Psoas muscle (tissue), 8 donors: ENCODE data around the gene AMZ1. TPM values are rescaled to one million over a fixed set of nuclear protein-coding genes. Genes with fewer than 3 reads are reported as not detected.

Experiments used
- ATAC-seq, 4 donors: fragments of 200-7000 bp; cut with Tn5 transposase; one replicate each; pipeline ENCODE4 v1.9.1; 2020; ENCODE audit warnings: moderate library complexity in 3 of 4, mild to moderate bottlenecking in 2 of 4
- DNase-seq, 2 donors: peaks; one replicate each; pipeline ENCODE4 v3.0.0-alpha.2; 2020
- H3K27ac ChIP-seq: fragments of 200-600 bp; one replicate; pipeline ENCODE4 v1.8.0; 2022
- H3K27me3 ChIP-seq, 3 donors: fragments of 200-600 bp in 1 of 3; one replicate each; pipeline versions ENCODE4 v1.6.1 to v1.8.0; 2013 to 2022; ENCODE audit warnings: low read length in 2 of 3, mild to moderate bottlenecking in 2 of 3, moderate library complexity in 1 of 3; ENCODE audit not compliant: insufficient read depth in 3 of 3
- H3K36me3 ChIP-seq, 2 donors: fragments of 200-600 bp in 1 of 2; one replicate each; pipeline versions ENCODE4 v1.6.1 to v1.8.0; 2013 to 2022; ENCODE audit warnings: low read depth in 1 of 2, mild to moderate bottlenecking in 1 of 2, moderate library complexity in 1 of 2; ENCODE audit not compliant: insufficient read depth in 1 of 2
- H3K4me1 ChIP-seq: fragments of 200-600 bp; one replicate; pipeline ENCODE4 v1.8.0; 2022
- H3K4me3 ChIP-seq: fragments of 200-600 bp; one replicate; pipeline ENCODE4 v1.8.0; 2022; ENCODE audit warnings: mild to moderate bottlenecking
- H3K9me3 ChIP-seq: fragments of 200-600 bp; one replicate; pipeline ENCODE4 v1.8.0; 2022
- CTCF ChIP-seq: fragments of 200-600 bp; IDR thresholded peaks from one replicate; pipeline ENCODE4 v1.8.0; 2022; ENCODE audit warnings: antibody characterized with exemption
- WGBS, 3 donors: extraction: QIAGEN DNeasy Blood & Tissue Kit; methylation state at CpG; one replicate each; pipeline versions ENCODE4 v1.1.6 to v1.1.7; 2013; 5-methylcytosine and 5-hydroxymethylcytosine counted together
- intact Hi-C, 2 donors: fragments of 100-400 bp; cut with DNase I; formaldehyde crosslinking; loops; one replicate each; pipeline versions ENCODE4 v1.11.0 to v1.14.2; 2022
- polyA plus RNA-seq, 3 donors: library from polyadenylated mRNA; stranded (reverse); fragments of 200-250 nt; gene quantifications; one replicate each; pipeline ENCODE4 v1.2.3, GENCODE V29; 2013
- total RNA-seq, 4 donors: library from RNA; stranded (reverse); fragmentation: NEBNext Ultra II Directional in 2 of 4; extraction: Animal tissue kit (Norgen Biotek cat#: 25700) in 2 of 4; gene quantifications; one replicate each; pipeline versions ENCODE4 v1.2.1 to v1.2.4, GENCODE V29; 2021 to 2023
- donor health status: healthy with polysubstance abuse.
- donor health status: DM: no; HTN: no; CAD: no; lungs with moderate emphysema.
- donor health status: Bipolar disorder and iron deficiency.
- donor health status: healthy.
- donor health status: DM: yes; HTN: yes; CAD: no.
- donor health status: DM: no; HTN: no; CAD: no.
- donor health status: DM: no; HTN: no; CAD: no.
- donor health status: DM: yes; HTN: yes; CAD: no.

The AMZ1 gene
- total and polyA plus RNA-seq, 7 donors: 0.03 TPM; not detected in 6

GRCh38 chr7:2761131-2761624, 73.2 kb downstream of the AMZ1 start:
- 36 to 64% (median 43%) methylated on average over 19 of the region's 19 CpGs for WGBS, 3 donors

DNA sequence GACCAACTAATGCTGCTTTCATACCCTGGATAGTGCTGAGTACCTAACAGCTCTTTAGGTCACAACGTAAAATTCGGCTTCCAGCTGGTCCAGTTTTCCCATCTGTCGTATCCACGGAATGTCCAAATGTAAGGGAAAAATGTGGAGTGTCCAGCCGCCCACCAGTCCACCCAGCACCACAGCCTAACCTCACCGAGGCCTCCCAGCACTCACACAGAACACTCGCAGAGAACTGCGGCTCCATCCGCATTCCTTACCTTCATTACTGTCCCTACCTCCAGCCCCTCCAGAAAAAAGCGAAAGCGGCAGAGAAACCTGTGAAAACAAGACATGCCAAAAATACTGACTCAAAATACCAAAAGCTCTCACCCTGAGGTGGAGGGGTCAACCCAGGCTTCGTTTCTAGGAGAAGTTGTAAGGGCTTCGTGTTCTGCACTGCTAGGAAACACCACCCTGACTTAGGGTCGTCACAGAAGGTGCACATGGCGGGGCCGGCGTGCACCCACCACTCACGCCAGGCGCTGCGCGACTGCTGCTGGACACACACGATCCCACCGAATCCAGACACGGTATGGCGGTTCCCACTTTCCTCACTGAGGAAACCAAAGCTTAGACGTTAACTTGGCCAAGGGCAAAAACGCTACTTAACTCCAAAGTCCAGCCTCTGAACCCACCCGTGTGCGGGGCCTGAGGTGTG, 73.9 kb downstream of the AMZ1 start:
- Histone ChIP-seq H3K27ac (peak overlapping the region; percentile 75), H3K4me3 (no peak overlapping the region), H3K27me3 (no peaks in the 10 kb centered on the region), H3K4me1 (peaks cover 43% of the 10 kb centered on the region), H3K36me3 (no peaks in the 10 kb centered on the region), H3K9me3 (no peaks in the 10 kb centered on the region)
- ATAC-seq (no peak), DNase-seq (no peak)
- TF ChIP-seq CTCF: no peak
- WGBS, 3 donors: 90 to 94% (median 92%) methylated on average over 29 of the region's 29 CpGs
- intact Hi-C loops: loop anchor here in 1 of 2 donors (5.0 kb wide), 3 partner anchors 35 to 80 kb away; partner anchors contain the start of gene GNA12

More at GRCh38 chr7:2761131-2761624, 73.2 kb downstream of the AMZ1 start:
- no peaks in the 10 kb centered on the region for H3K36me3 ChIP-seq
- peaks cover 46% of the 10 kb centered on the region for H3K4me1 ChIP-seq
- no peaks in the 10 kb centered on the region for H3K9me3 ChIP-seq
- H3K27me3 ChIP-seq: no peaks in the 10 kb centered on the region
- TF ChIP-seq CTCF: no peak
- DNase-seq: no peak
- peak overlapping the region; percentile 90 for H3K27ac ChIP-seq
- no peak for ATAC-seq
- intact Hi-C loops: loop anchor here in 1 of 2 donors (5.0 kb wide), 3 partner anchors 36 to 81 kb away; partner anchors contain the start of gene GNA12
- peak overlapping the region; percentile 52 for H3K4me3 ChIP-seq

DNA sequence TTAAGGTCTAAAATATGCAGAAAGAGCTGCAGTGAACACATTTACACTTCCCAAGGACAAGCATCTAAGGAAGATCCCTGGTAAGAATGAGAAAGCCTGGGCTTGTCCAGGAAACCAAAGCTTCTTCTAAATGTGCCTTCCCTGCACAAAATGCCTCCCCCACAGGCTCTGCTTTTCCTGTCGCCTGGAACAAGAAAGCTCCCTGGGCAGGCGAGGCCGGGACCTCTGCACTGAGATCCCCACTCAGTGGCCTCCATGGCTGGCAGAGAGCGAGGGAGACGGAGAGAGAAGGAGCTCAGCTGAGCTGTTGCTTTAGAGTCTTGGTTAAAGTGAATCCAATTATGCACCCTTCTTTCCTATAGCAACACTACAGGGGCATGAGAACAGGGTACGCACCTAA, 75.6 kb downstream of the AMZ1 start:
- intact Hi-C loops: loop anchor here in 1 of 2 donors (5.0 kb wide), 3 partner anchors 34 to 79 kb away; partner anchors contain the start of gene GNA12
- no peaks in the 10 kb centered on the region for H3K27me3 ChIP-seq
- WGBS, 3 donors: 69 to 87% (median 81%) methylated on average over 6 of the region's 6 CpGs
- H3K36me3 ChIP-seq: no peaks in the 10 kb centered on the region
- no peak overlapping the region for H3K4me3 ChIP-seq
- H3K27ac ChIP-seq: peak overlapping the region; percentile 75
- TF ChIP-seq CTCF: no peak
- DNase-seq: no peak
- ATAC-seq: no peak
- H3K4me1 ChIP-seq: peaks cover 29% of the 10 kb centered on the region
- H3K9me3 ChIP-seq: no peaks in the 10 kb centered on the region

- ATAC-seq (no peak), DNase-seq (no peak)
- Histone ChIP-seq H3K27ac (no peak overlapping the region), H3K9me3 (no peaks in the 10 kb centered on the region), H3K4me1 (peaks cover 19% of the 10 kb centered on the region), H3K4me3 (no peak overlapping the region), H3K36me3 (no peaks in the 10 kb centered on the region), H3K27me3 (no peaks in the 10 kb centered on the region)
- intact Hi-C loops: loop anchor here in 1 of 2 donors (5.0 kb wide), 3 partner anchors 33 to 78 kb away; partner anchors contain the start of gene GNA12
- 93 to 98% (median 94%) methylated on average over 11 of the region's 11 CpGs for WGBS, 3 donors
- TF ChIP-seq CTCF: no peak
Measured at GRCh38 chr7:2764621-2765020, 76.6 kb downstream of the AMZ1 start.

Other genes starting within 250 kb of the AMZ1 start
- not detected for gene GRIFIN, start 211.8 kb upstream of the AMZ1 start, total RNA-seq
- gene GRIFIN, start 211.8 kb upstream of the AMZ1 start, polyA plus RNA-seq: not detected
- gene LFNG, start 168.4 kb upstream of the AMZ1 start, total RNA-seq: 1 to 10 TPM; 2.4 to 3.0 (median 2.8) TPM
- 1 to 10 TPM; 1.3 to 2.1 (median 2.0) TPM for gene LFNG, start 168.4 kb upstream of the AMZ1 start, polyA plus RNA-seq
- 10 to 100 TPM; 11.9 to 14.3 (median 12.5) TPM for gene BRAT1, start 132.7 kb upstream of the AMZ1 start, total RNA-seq
- gene BRAT1, start 132.7 kb upstream of the AMZ1 start, polyA plus RNA-seq: 10 to 100 TPM; 13.2 to 14.8 (median 14.4) TPM
- 1 to 10 TPM; 5.6 to 8.5 (median 7.1) TPM for gene IQCE, start 129.2 kb upstream of the AMZ1 start, total RNA-seq
- gene IQCE, start 129.2 kb upstream of the AMZ1 start, polyA plus RNA-seq: 1 to 10 TPM; 2.4 to 9.6 (median 6.5) TPM
- gene TTYH3, start 56.2 kb upstream of the AMZ1 start, total RNA-seq: 10 to 100 TPM in 1 of 4 donors, 1 to 10 TPM in 3; 6.5 to 11.3 (median 7.1) TPM
- gene TTYH3, start 56.2 kb upstream of the AMZ1 start, polyA plus RNA-seq: 1 to 10 TPM; 1.3 to 2.4 (median 1.9) TPM
- 10 to 100 TPM; 14.6 to 20.2 (median 15.0) TPM for gene GNA12, start 156.1 kb downstream of the AMZ1 start, total RNA-seq
- gene GNA12, start 156.1 kb downstream of the AMZ1 start, polyA plus RNA-seq: 10 to 100 TPM in 2 of 3 donors, 1 to 10 TPM in 1; 7.1 to 19.3 (median 17.6) TPM